Calu3 (cell line): ENCODE data around the gene DRP2. TPM values are rescaled to one million over a fixed set of nuclear protein-coding genes. Genes with fewer than 3 reads are reported as not detected.

Experiments used
- BruUV-seq: library from RNA; stranded (reverse); fragments of 400-500 nt; replicated peaks from 2 replicates; lab custom pipeline; 2021; lab: Mats Ljungman, UMichigan
- CTCF ChIA-PET: fragments of 300-600 bp; sonication (Branson Sonifier 250); formaldehyde crosslinking; loops from one replicate; lab custom pipeline; 2022; ENCODE audit warnings: antibody characterized with exemption; lab: Charles Lee
- DNase-seq: peaks from one replicate; pipeline ENCODE4 v3.0.0; 2022
- H3K27ac Mint-ChIP-seq: one replicate; pipeline ENCODE4 v1.8.0; 2022; ENCODE audit warnings: mixed read lengths; ENCODE audit not compliant: unreplicated experiment
- H3K27me3 Mint-ChIP-seq: one replicate; pipeline ENCODE4 v1.8.0; 2022; ENCODE audit warnings: mixed read lengths; ENCODE audit not compliant: unreplicated experiment
- H3K36me3 Mint-ChIP-seq: one replicate; pipeline ENCODE4 v1.8.0; 2022; ENCODE audit warnings: mild to moderate bottlenecking, moderate library complexity, mixed read lengths; ENCODE audit not compliant: insufficient read depth, unreplicated experiment
- H3K4me1 Mint-ChIP-seq: one replicate; pipeline ENCODE4 v1.8.0; 2022; ENCODE audit warnings: mild to moderate bottlenecking, low read depth, mixed read lengths; ENCODE audit not compliant: unreplicated experiment
- H3K4me3 Mint-ChIP-seq: one replicate; pipeline ENCODE4 v1.8.0; 2022; ENCODE audit warnings: mild to moderate bottlenecking, low read depth, moderate library complexity, mixed read lengths; ENCODE audit not compliant: unreplicated experiment
- H3K9me3 Mint-ChIP-seq: one replicate; pipeline ENCODE4 v1.8.0; 2022; ENCODE audit warnings: low read depth, mixed read lengths; ENCODE audit not compliant: unreplicated experiment
- CTCF ChIP-seq: fragments of 200-600 bp; IDR thresholded peaks from one replicate; pipeline ENCODE4 v1.8.0; 2022; ENCODE audit warnings: antibody characterized with exemption; ENCODE audit not compliant: unreplicated experiment
- intact Hi-C: fragments of 100-400 bp; cut with micrococcal nuclease; formaldehyde crosslinking; loops from one replicate; pipeline ENCODE4 v1.10.0; 2022; ENCODE audit not compliant: unreplicated experiment
- total RNA-seq: library from RNA; stranded (reverse); gene quantifications from 2 replicates; pipeline ENCODE4 v1.2.3, GENCODE V29; 2022

DRP2 gene
- total RNA-seq, 1 experiment from 2014 or later, result 0.66 TPM

- H3K27me3 Mint-ChIP-seq, result no peaks in the 10 kb centered on the region
- intact Hi-C loops, result no loop called here
- DNase-seq, result no peak
- no peak overlapping the region for H3K4me3 Mint-ChIP-seq
- no peak overlapping the region for H3K27ac Mint-ChIP-seq
- no peaks in the 10 kb centered on the region for H3K9me3 Mint-ChIP-seq
- TF ChIP-seq CTCF, result no peak
- no peaks in the 10 kb centered on the region for H3K4me1 Mint-ChIP-seq
- CTCF ChIA-PET, result no interaction called here
- H3K36me3 Mint-ChIP-seq, result no peaks in the 10 kb centered on the region
- BruUV-seq, result no TSS peak
These were observed 84.2 kb downstream of the DRP2 start for GRCh38 chrX:101303790-101304189.

Other genes with a start within 250 kb of the DRP2 start
- 16.7 and 18.5 TPM in 2 replicates for gene TRMT2B, start 167.7 kb upstream of the DRP2 start, total RNA-seq
- not detected in 2 replicates for gene TMEM35A, start 140.9 kb upstream of the DRP2 start, total RNA-seq
- gene CENPI, start 121.6 kb upstream of the DRP2 start, total RNA-seq, result 26.1 and 28.1 TPM in 2 replicates
- gene TAF7L, start 71.5 kb downstream of the DRP2 start, total RNA-seq, result 0.15 TPM in 1 of 2 replicates, not detected in the other
- gene TIMM8A, start 129.0 kb downstream of the DRP2 start, total RNA-seq, result 30.9 and 31.1 TPM in 2 replicates
- not detected in 2 replicates for gene BTK, start 166.4 kb downstream of the DRP2 start, total RNA-seq
- 238 and 239 TPM in 2 replicates for gene RPL36A, start 171.2 kb downstream of the DRP2 start, total RNA-seq
- gene GLA, start 188.1 kb downstream of the DRP2 start, total RNA-seq, result 61.2 and 63.6 TPM in 2 replicates
- 71.8 and 74.2 TPM in 2 replicates for gene HNRNPH2, start 188.4 kb downstream of the DRP2 start, total RNA-seq